PC-9 (cell line): ENCODE measurements around the gene IFI27L1. TPM values are rescaled to one million over a fixed set of nuclear protein-coding genes. Genes with fewer than 3 reads are reported as not detected.

ENCODE experiments used
- BruUV-seq: library from RNA; stranded (reverse); fragments of 400-500 nt; replicated peaks from 2 replicates; lab custom pipeline; 2021; lab: Mats Ljungman, UMichigan
- CTCF ChIA-PET: fragments of 300-600 bp; sonication (Branson Sonifier 250); formaldehyde crosslinking; loops from one replicate; lab custom pipeline; 2022; ENCODE audit warnings: antibody characterized with exemption; lab: Charles Lee
- POLR2A ChIA-PET: fragments of 300-600 bp; sonication (Branson Sonifier 250); formaldehyde crosslinking; loops from one replicate; lab custom pipeline; 2022; ENCODE audit warnings: antibody characterized with exemption; ENCODE audit not compliant: unreplicated experiment; lab: Charles Lee
- DNase-seq, 2 experiments: peaks; one replicate each; pipeline versions ENCODE4 v3.0.0 to v3.0.0-alpha.2; 2015 to 2022; ENCODE audit warnings: mixed read lengths in 1 of 2
- H2AFZ ChIP-seq: fragments of 200-600 bp; sonication (generic); 2 replicates; pipeline ENCODE4 v1.8.1; 2017; ENCODE audit warnings: antibody characterized with exemption
- H3F3A ChIP-seq: fragments of 200-600 bp; sonication (generic); 2 replicates; pipeline ENCODE4 v1.8.1; 2017; ENCODE audit warnings: antibody characterized with exemption, mild to moderate bottlenecking, low read depth; ENCODE audit not compliant: insufficient read depth
- H3K27ac ChIP-seq: fragments of 200-600 bp; sonication (generic); 2 replicates; pipeline ENCODE4 v1.6.1; 2016; ENCODE audit warnings: mixed run types
- H3K27me3 ChIP-seq: fragments of 200-600 bp; sonication (generic); 2 replicates; pipeline ENCODE4 v1.6.1; 2016; ENCODE audit warnings: low read depth, mixed run types; ENCODE audit not compliant: insufficient read depth
- H3K36me3 ChIP-seq: fragments of 200-600 bp; sonication (generic); 2 replicates; pipeline ENCODE4 v1.6.1; 2016; ENCODE audit warnings: low read depth, mixed run types
- H3K4me1 ChIP-seq: fragments of 200-600 bp; sonication (generic); replicated peaks from 2 replicates; pipeline ENCODE4 v1.6.1; 2016; ENCODE audit warnings: mixed run types; ENCODE audit not compliant: insufficient read depth
- H3K4me2 ChIP-seq: fragments of 200-600 bp; sonication (generic); 2 replicates; pipeline ENCODE4 v1.6.1; 2017; ENCODE audit warnings: mixed run types
- H3K4me3 ChIP-seq: fragments of 200-600 bp; sonication (generic); 2 replicates; pipeline ENCODE4 v1.6.1; 2016; ENCODE audit warnings: mixed run types
- H3K79me2 ChIP-seq: fragments of 200-600 bp; sonication (generic); 2 replicates; pipeline ENCODE4 v1.6.1; 2017; ENCODE audit warnings: low read depth, mixed run types
- H3K9me2 ChIP-seq: fragments of 200-600 bp; sonication (generic); 2 replicates; pipeline ENCODE4 v1.8.1; 2017; ENCODE audit warnings: mild to moderate bottlenecking; ENCODE audit not compliant: insufficient read depth
- H3K9me3 ChIP-seq: fragments of 200-600 bp; sonication (generic); 2 replicates; pipeline ENCODE4 v1.8.1; 2016; ENCODE audit warnings: low read depth; ENCODE audit not compliant: insufficient read depth
- H4K20me1 ChIP-seq: fragments of 200-600 bp; sonication (generic); 2 replicates; pipeline ENCODE4 v1.8.1; 2017; ENCODE audit not compliant: insufficient read depth
- CTCF ChIP-seq: fragments of 200-600 bp; sonication (generic); conservative IDR thresholded peaks from 2 replicates; pipeline ENCODE4 v1.6.1; 2017; ENCODE audit warnings: mixed run types, antibody characterized with exemption, mild to moderate bottlenecking, moderate library complexity
- EZH2 ChIP-seq: fragments of 200-600 bp; sonication (generic); IDR thresholded peaks from 2 replicates; pipeline ENCODE4 v1.8.0; 2017; ENCODE audit warnings: antibody characterized with exemption, low read depth
- intact Hi-C: fragments of 100-400 bp; cut with micrococcal nuclease; formaldehyde crosslinking; loops from one replicate; pipeline ENCODE4 v1.10.0; 2022; ENCODE audit not compliant: unreplicated experiment
- total RNA-seq: library from RNA; stranded (reverse); gene quantifications from 2 replicates; pipeline ENCODE4 v1.2.3, GENCODE V29; 2021

The IFI27L1 gene
- total RNA-seq, 1 experiment from 2014 or later, result 9.7 TPM

- Histone ChIP-seq H3F3A (no peaks in the 10 kb centered on the region), H4K20me1 (no peaks in the 10 kb centered on the region), H3K79me2 (no peaks in the 10 kb centered on the region), H3K9me3 (no peaks in the 10 kb centered on the region), H3K27ac (no peak within 1 kb of the TSS), H3K36me3 (no peaks in the 10 kb centered on the region), H3K9me2 (no peaks in the 10 kb centered on the region), H3K27me3 (no peaks in the 10 kb centered on the region), H2AFZ (0 out of 2 replicates have a peak within 1 kb of the TSS, but pooled peaks have one; percentile 44), H3K4me1 (0 out of 2 replicates have a peak, but pooled peaks cover 4% of the 10 kb centered on the region), H3K4me3 (peak within 1 kb of the TSS; percentile 49; the same call in 1 of the 2 replicates), H3K4me2 (peak within 1 kb of the TSS; percentile 78)
- intact Hi-C loops, result no loop called here
- TF ChIP-seq CTCF, result no peak; the same call in 1 of the 2 replicates
- TF ChIP-seq EZH2, result no peak
- ChIA-PET CTCF (no interaction called here), POLR2A (no interaction called here)
- peak in 1 of 2 experiments; percentile 5 for DNase-seq
- no TSS peak for BruUV-seq
Measured at GRCh38 chr14:94129111-94129757, 48.1 kb downstream of the IFI27L1 start, which contains the start of gene IFI27L2. IFI27L2 (minus strand) TSS chr14:94129604; CDS start chr14:94129564, 40 bp downstream.

GRCh38 chr14:94129758-94130414 is 48.8 kb downstream of the IFI27L1 start:
- H3K27me3 ChIP-seq, result no peaks in the 10 kb centered on the region
- H3K36me3 ChIP-seq, result no peaks in the 10 kb centered on the region
- CTCF ChIA-PET, result no interaction called here
- no peaks in the 10 kb centered on the region for H3K9me2 ChIP-seq
- BruUV-seq, result no TSS peak
- peak overlapping the region; percentile 78 for H3K4me2 ChIP-seq
- H3K79me2 ChIP-seq, result no peaks in the 10 kb centered on the region
- H4K20me1 ChIP-seq, result no peaks in the 10 kb centered on the region
- H3K27ac ChIP-seq, result no peak overlapping the region
- no peaks in the 10 kb centered on the region for H3F3A ChIP-seq
- peak overlapping the region; percentile 49; the same call in 1 of the 2 replicates for H3K4me3 ChIP-seq
- 0 out of 2 replicates have a peak overlapping the region, but pooled peaks have one; percentile 44 for H2AFZ ChIP-seq
- H3K4me1 ChIP-seq, result 0 out of 2 replicates have a peak, but pooled peaks cover 4% of the 10 kb centered on the region
- TF ChIP-seq EZH2, result no peak
- no peak for TF ChIP-seq CTCF
- intact Hi-C loops, result no loop called here
- H3K9me3 ChIP-seq, result no peaks in the 10 kb centered on the region
- DNase-seq, result no peak
- POLR2A ChIA-PET, result no interaction called here

GRCh38 chr14:94132285-94132887 is 51.3 kb downstream of the IFI27L1 start:
- H3K79me2 ChIP-seq, result no peaks in the 10 kb centered on the region
- no peaks in the 10 kb centered on the region for H3K27me3 ChIP-seq
- no peaks in the 10 kb centered on the region for H3K9me2 ChIP-seq
- no peak overlapping the region for H3K4me3 ChIP-seq
- CTCF ChIA-PET, result interaction anchor here (0.6 to 0.7 kb wide), 2 partner anchors 39 to 990 kb away, joined by 3 to 4 read pairs; no protein-coding TSS in a partner anchor
- no peaks in the 10 kb centered on the region for H3F3A ChIP-seq
- intact Hi-C loops, result no loop called here
- BruUV-seq, result no TSS peak
- peak in 1 of 2 experiments; percentile 37 for DNase-seq
- TF ChIP-seq CTCF (peak; percentile 80), EZH2 (no peak)
- no peak overlapping the region for H3K27ac ChIP-seq
- POLR2A ChIA-PET, result no interaction called here
- H3K4me1 ChIP-seq, result 0 out of 2 replicates have a peak, but pooled peaks cover 4% of the 10 kb centered on the region
- no peak overlapping the region for H3K4me2 ChIP-seq
- H3K36me3 ChIP-seq, result no peaks in the 10 kb centered on the region
- H4K20me1 ChIP-seq, result no peaks in the 10 kb centered on the region
- no peak overlapping the region for H2AFZ ChIP-seq
- H3K9me3 ChIP-seq, result no peaks in the 10 kb centered on the region
